ENCODE measurements around the gene UGT1A7.
"Not testable (repeated sequence)": the region's sequence is repeated elsewhere in the genome, so short reads cannot be mapped to it uniquely, and the experiment has no call there.

Gene UGT1A7

DNA sequence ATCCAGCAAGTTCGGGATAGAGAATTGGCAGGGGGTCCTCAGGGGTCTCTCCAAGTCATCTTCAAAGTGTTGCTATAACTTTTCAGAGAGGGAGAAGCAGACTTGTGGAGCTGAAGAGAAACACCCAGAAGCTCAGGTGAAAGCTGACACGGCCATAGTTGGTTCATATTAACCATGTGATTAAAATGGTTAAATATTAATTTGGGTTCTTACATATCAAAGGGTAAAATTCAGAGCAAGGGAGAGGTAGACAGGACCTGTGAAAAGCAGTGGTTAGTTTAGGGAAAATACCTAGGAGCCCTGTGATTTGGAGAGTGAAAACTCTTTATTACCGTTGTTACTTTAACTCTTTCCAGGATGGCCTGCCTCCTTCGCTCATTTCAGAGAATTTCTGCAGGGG is 10.9 kb downstream of the UGT1A7 start, which contains the start of gene UGT1A6:
TSS of gene UGT1A6 (plus strand) at position 243 of the 400 bp plus-strand sequence. CDS start at position 358, 115 bp downstream.
- no peak within 1 kb of the TSS for H3K9ac ChIP-seq (ENCODE audit: low read depth in 1 of 2, low read length in 2 of 2)
- peak within 1 kb of the TSS; percentile 4 to 46 for H3K4me3 ChIP-seq (ENCODE audit: low read depth in 1 of 2, low read length in 2 of 2)
- peaks cover 37 to 41% of the 10 kb centered on the region in 2 donors for H3K4me1 ChIP-seq (ENCODE audit: control insufficient read depth in 1 of 2, insufficient read depth in 2 of 2, low read length in 2 of 2)

DNA sequence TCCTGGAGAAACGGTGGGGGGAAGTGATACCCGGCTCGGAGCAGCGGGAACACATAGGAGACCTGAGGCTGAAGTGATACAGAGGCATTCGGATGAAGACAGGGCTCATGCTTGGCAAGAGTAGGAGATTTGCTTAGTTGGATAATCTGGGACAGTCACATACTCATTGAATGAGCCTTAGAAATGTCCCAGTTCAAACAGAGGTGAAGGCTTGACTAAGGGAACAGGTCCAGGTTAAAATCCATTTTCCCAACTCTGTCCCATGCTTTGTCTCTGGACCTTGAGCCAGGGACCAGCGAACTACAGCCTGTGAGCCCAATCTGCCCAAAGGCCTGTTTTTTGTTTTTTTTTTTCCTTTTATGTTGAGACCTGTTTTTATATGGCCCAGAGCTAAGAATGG is 12.3 kb downstream of the UGT1A7 start:
- Histone ChIP-seq H3K4me3 (ENCODE audit: low read depth in 1 of 2, low read length in 2 of 2) (no peak overlapping the region), H3K9ac (ENCODE audit: low read depth in 1 of 2, low read length in 2 of 2) (no peak overlapping the region), H3K4me1 (ENCODE audit: control insufficient read depth in 1 of 2, insufficient read depth in 2 of 2, low read length in 2 of 2) (peaks cover 34 to 37% of the 10 kb centered on the region in 2 donors), H3K27ac (ENCODE audit: low read depth, low read length) (no peak overlapping the region), H3K9me3 (ENCODE audit: control insufficient read depth in 1 of 2, low read length in 2 of 2) (no peaks in the 10 kb centered on the region), H3K27me3 (ENCODE audit: control insufficient read depth in 1 of 2, insufficient read depth in 2 of 2, low read length in 2 of 2) (no peaks in the 10 kb centered on the region), H3K36me3 (ENCODE audit: control insufficient read depth in 1 of 2, insufficient read depth in 2 of 2, low read length in 2 of 2) (no peaks in the 10 kb centered on the region)

More for the DNA sequence above, 10.9 kb downstream of the UGT1A7 start, which contains the start of gene UGT1A6:
- Histone ChIP-seq H3K9me3 (ENCODE audit: control insufficient read depth in 1 of 2, low read length in 2 of 2) (no peaks in the 10 kb centered on the region), H3K27me3 (ENCODE audit: control insufficient read depth in 1 of 2, insufficient read depth in 2 of 2, low read length in 2 of 2) (no peaks in the 10 kb centered on the region), H3K27ac (ENCODE audit: low read depth, low read length) (no peak within 1 kb of the TSS), H3K36me3 (ENCODE audit: control insufficient read depth in 1 of 2, insufficient read depth in 2 of 2, low read length in 2 of 2) (no peaks in the 10 kb centered on the region)

GRCh38 chr2:233698740-233699139 is 17.0 kb downstream of the UGT1A7 start:
- Histone ChIP-seq H3K27me3 (ENCODE audit: control insufficient read depth in 1 of 2, insufficient read depth in 2 of 2, low read length in 2 of 2) (no peaks in the 10 kb centered on the region), H3K9ac (ENCODE audit: low read depth in 1 of 2, low read length in 2 of 2) (no peak overlapping the region), H3K9me3 (ENCODE audit: control insufficient read depth in 1 of 2, low read length in 2 of 2) (no peaks in the 10 kb centered on the region), H3K36me3 (ENCODE audit: control insufficient read depth in 1 of 2, insufficient read depth in 2 of 2, low read length in 2 of 2) (no peaks in the 10 kb centered on the region), H3K4me1 (ENCODE audit: control insufficient read depth in 1 of 2, insufficient read depth in 2 of 2, low read length in 2 of 2) (peaks cover 4 to 9% of the 10 kb centered on the region in 2 donors), H3K27ac (ENCODE audit: low read depth, low read length) (no peak overlapping the region), H3K4me3 (ENCODE audit: low read depth in 1 of 2, low read length in 2 of 2) (no peak overlapping the region)

DNA sequence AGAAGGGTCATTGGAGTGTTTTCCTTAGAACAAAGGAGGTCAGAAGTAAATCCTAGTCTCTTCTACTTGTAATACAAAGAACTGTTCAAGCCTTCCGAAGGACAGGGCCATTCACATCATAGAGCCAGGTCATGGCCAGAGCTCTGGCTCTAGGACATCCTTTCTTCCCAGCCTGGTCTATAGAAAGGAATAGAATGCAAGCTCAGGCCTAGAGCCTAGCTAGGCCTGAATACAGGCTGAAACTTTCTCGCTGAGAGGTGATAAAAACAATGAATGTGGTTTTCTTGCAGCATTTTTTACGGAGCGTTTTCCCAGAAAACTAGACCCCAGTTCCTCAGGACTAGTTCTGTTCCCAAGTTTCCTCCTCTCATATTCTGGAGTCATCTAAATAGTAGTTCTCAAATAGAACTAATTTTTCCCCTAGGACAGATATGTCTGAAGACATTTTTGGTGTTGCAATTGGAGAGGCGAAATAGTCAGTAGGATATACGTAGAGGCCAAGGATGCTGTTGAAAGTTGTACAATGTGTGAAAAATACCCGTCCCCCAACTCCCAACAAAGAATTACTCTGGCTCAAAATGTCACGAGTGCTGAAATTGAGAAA is 17.8 kb downstream of the UGT1A7 start:
- Histone ChIP-seq H3K4me3 (ENCODE audit: low read depth in 1 of 2, low read length in 2 of 2) (no peak overlapping the region), H3K27me3 (ENCODE audit: control insufficient read depth in 1 of 2, insufficient read depth in 2 of 2, low read length in 2 of 2) (no peaks in the 10 kb centered on the region), H3K9ac (ENCODE audit: low read depth in 1 of 2, low read length in 2 of 2) (no peak overlapping the region), H3K36me3 (ENCODE audit: control insufficient read depth in 1 of 2, insufficient read depth in 2 of 2, low read length in 2 of 2) (no peaks in the 10 kb centered on the region), H3K27ac (ENCODE audit: low read depth, low read length) (no peak overlapping the region), H3K9me3 (ENCODE audit: control insufficient read depth in 1 of 2, low read length in 2 of 2) (no peaks in the 10 kb centered on the region), H3K4me1 (ENCODE audit: control insufficient read depth in 1 of 2, insufficient read depth in 2 of 2, low read length in 2 of 2) (peaks cover 0 to 5% of the 10 kb centered on the region in 2 donors)

DNA sequence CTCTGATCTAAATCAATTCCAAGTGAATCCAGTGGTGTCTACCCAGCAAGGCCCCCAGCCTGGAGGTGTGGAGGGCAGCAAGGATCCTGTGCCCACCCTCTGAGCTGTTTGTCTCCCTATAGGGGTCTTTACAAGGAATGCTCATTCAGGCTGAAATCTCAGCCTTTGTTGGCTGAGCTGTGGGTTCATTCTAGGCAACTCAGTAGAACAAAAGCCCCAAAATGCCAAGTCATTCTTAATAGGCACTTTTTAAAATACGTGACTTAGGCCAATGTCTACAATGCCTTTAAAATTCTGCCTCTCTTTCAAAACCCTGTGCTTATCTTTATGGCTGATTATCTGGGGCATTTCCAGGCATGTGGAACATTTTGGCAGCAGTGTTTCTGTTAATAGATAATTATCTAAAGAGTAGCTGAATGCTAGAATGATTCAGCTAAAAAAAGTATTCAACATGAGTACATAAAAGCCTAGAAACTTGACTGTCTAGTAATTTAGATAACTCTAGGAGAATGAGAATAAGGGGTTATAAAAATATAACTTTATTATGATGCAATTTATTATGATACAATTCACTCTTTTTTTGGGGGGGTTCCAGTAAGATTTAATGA is 18.4 kb downstream of the UGT1A7 start:
- Histone ChIP-seq H3K27me3 (ENCODE audit: control insufficient read depth in 1 of 2, insufficient read depth in 2 of 2, low read length in 2 of 2) (no peaks in the 10 kb centered on the region), H3K4me3 (ENCODE audit: low read depth in 1 of 2, low read length in 2 of 2) (no peak overlapping the region), H3K9ac (ENCODE audit: low read depth in 1 of 2, low read length in 2 of 2) (no peak overlapping the region), H3K4me1 (ENCODE audit: control insufficient read depth in 1 of 2, insufficient read depth in 2 of 2, low read length in 2 of 2) (peaks cover 0 to 5% of the 10 kb centered on the region in 2 donors), H3K27ac (ENCODE audit: low read depth, low read length) (no peak overlapping the region), H3K9me3 (ENCODE audit: control insufficient read depth in 1 of 2, low read length in 2 of 2) (no peaks in the 10 kb centered on the region), H3K36me3 (ENCODE audit: control insufficient read depth in 1 of 2, insufficient read depth in 2 of 2, low read length in 2 of 2) (no peaks in the 10 kb centered on the region)

GRCh38 chr2:233700842-233701241 is 19.1 kb downstream of the UGT1A7 start:
- H3K4me1 ChIP-seq (ENCODE audit: control insufficient read depth in 1 of 2, insufficient read depth in 2 of 2, low read length in 2 of 2), result peaks cover 0 to 11% of the 10 kb centered on the region in 2 donors
- H3K36me3 ChIP-seq (ENCODE audit: control insufficient read depth in 1 of 2, insufficient read depth in 2 of 2, low read length in 2 of 2); H3K27me3 ChIP-seq (ENCODE audit: control insufficient read depth in 1 of 2, insufficient read depth in 2 of 2, low read length in 2 of 2); H3K9me3 ChIP-seq (ENCODE audit: control insufficient read depth in 1 of 2, low read length in 2 of 2); H3K27ac ChIP-seq (ENCODE audit: low read depth, low read length); H3K9ac ChIP-seq (ENCODE audit: low read depth in 1 of 2, low read length in 2 of 2); H3K4me3 ChIP-seq (ENCODE audit: low read depth in 1 of 2, low read length in 2 of 2): not testable (repeated sequence)

- no peaks in the 10 kb centered on the region for H3K36me3 ChIP-seq (ENCODE audit: control insufficient read depth in 1 of 2, insufficient read depth in 2 of 2, low read length in 2 of 2)
- H3K9ac ChIP-seq (ENCODE audit: low read depth in 1 of 2, low read length in 2 of 2), result no peak overlapping the region
- H3K27ac ChIP-seq (ENCODE audit: low read depth, low read length), result no peak overlapping the region
- no peak overlapping the region for H3K4me3 ChIP-seq (ENCODE audit: low read depth in 1 of 2, low read length in 2 of 2)
- no peaks in the 10 kb centered on the region for H3K9me3 ChIP-seq (ENCODE audit: control insufficient read depth in 1 of 2, low read length in 2 of 2)
- H3K4me1 ChIP-seq (ENCODE audit: control insufficient read depth in 1 of 2, insufficient read depth in 2 of 2, low read length in 2 of 2), result peaks cover 5 to 18% of the 10 kb centered on the region in 2 donors
- H3K27me3 ChIP-seq (ENCODE audit: control insufficient read depth in 1 of 2, insufficient read depth in 2 of 2, low read length in 2 of 2), result no peaks in the 10 kb centered on the region
Observed at GRCh38 chr2:233702238-233702637, 20.5 kb downstream of the UGT1A7 start.

- no peak overlapping the region for H3K9ac ChIP-seq (ENCODE audit: low read depth in 1 of 2, low read length in 2 of 2)
- H3K27me3 ChIP-seq (ENCODE audit: control insufficient read depth in 1 of 2, insufficient read depth in 2 of 2, low read length in 2 of 2), result no peaks in the 10 kb centered on the region
- H3K36me3 ChIP-seq (ENCODE audit: control insufficient read depth in 1 of 2, insufficient read depth in 2 of 2, low read length in 2 of 2), result no peaks in the 10 kb centered on the region
- no peaks in the 10 kb centered on the region for H3K9me3 ChIP-seq (ENCODE audit: control insufficient read depth in 1 of 2, low read length in 2 of 2)
- no peak overlapping the region for H3K4me3 ChIP-seq (ENCODE audit: low read depth in 1 of 2, low read length in 2 of 2)
- H3K4me1 ChIP-seq (ENCODE audit: control insufficient read depth in 1 of 2, insufficient read depth in 2 of 2, low read length in 2 of 2), result peaks cover 7 to 13% of the 10 kb centered on the region in 2 donors
- no peak overlapping the region for H3K27ac ChIP-seq (ENCODE audit: low read depth, low read length)
Observed at GRCh38 chr2:233705911-233706506, 24.3 kb downstream of the UGT1A7 start.

GRCh38 chr2:233706720-233707119 is 25.0 kb downstream of the UGT1A7 start:
- H3K36me3 ChIP-seq (ENCODE audit: control insufficient read depth in 1 of 2, insufficient read depth in 2 of 2, low read length in 2 of 2), result no peaks in the 10 kb centered on the region
- H3K4me3 ChIP-seq (ENCODE audit: low read depth in 1 of 2, low read length in 2 of 2), result no peak overlapping the region
- H3K27me3 ChIP-seq (ENCODE audit: control insufficient read depth in 1 of 2, insufficient read depth in 2 of 2, low read length in 2 of 2), result no peaks in the 10 kb centered on the region
- peaks cover 14 to 19% of the 10 kb centered on the region in 2 donors for H3K4me1 ChIP-seq (ENCODE audit: control insufficient read depth in 1 of 2, insufficient read depth in 2 of 2, low read length in 2 of 2)
- H3K9ac ChIP-seq (ENCODE audit: low read depth in 1 of 2, low read length in 2 of 2), result no peak overlapping the region
- H3K27ac ChIP-seq (ENCODE audit: low read depth, low read length), result no peak overlapping the region
- no peaks in the 10 kb centered on the region for H3K9me3 ChIP-seq (ENCODE audit: control insufficient read depth in 1 of 2, low read length in 2 of 2)

DNA sequence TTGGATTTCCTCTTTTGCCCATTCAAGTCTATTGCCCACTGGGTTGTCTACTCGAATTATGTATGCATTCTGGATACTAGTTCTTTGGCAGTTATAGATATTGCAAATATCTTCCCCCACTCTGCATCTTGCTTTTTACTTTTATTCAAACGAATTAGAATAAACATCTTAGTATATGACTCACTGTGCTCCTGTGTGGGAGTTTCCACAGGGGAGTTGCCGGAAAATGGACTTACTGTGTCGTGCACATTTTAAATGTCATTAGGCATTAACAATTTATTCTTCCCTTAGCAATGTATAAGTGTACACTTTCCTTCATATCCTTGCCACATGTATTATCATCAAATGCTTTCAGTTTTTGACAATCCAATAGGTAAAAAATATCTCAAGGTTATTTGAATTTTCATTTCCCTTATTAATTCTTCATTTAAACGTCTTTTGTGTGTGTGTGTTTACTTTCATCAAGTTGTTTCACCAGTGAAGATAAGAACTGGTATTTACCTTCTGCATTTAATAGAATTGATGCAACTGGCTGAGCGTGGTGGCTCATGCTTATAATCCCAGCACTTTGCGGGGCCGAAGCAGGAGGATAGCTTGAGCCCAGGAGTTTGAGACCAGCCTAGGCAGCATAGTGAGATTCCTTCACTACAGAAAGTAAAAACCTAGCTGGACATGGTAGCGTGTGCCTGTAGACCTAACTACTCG is 26.4 kb downstream of the UGT1A7 start:
- H3K9me3 ChIP-seq (ENCODE audit: control insufficient read depth in 1 of 2, low read length in 2 of 2), result no peaks in the 10 kb centered on the region
- no peak overlapping the region for H3K27ac ChIP-seq (ENCODE audit: low read depth, low read length)
- no peaks in the 10 kb centered on the region for H3K27me3 ChIP-seq (ENCODE audit: control insufficient read depth in 1 of 2, insufficient read depth in 2 of 2, low read length in 2 of 2)
- peaks cover 27 to 33% of the 10 kb centered on the region in 2 donors for H3K4me1 ChIP-seq (ENCODE audit: control insufficient read depth in 1 of 2, insufficient read depth in 2 of 2, low read length in 2 of 2)
- no peak overlapping the region for H3K9ac ChIP-seq (ENCODE audit: low read depth in 1 of 2, low read length in 2 of 2)
- H3K4me3 ChIP-seq (ENCODE audit: low read depth in 1 of 2, low read length in 2 of 2), result no peak overlapping the region
- H3K36me3 ChIP-seq (ENCODE audit: control insufficient read depth in 1 of 2, insufficient read depth in 2 of 2, low read length in 2 of 2), result no peaks in the 10 kb centered on the region

All from duodenal mucosa (tissue), 2 donors.